T-helper 2 cell treated with Interferon-gamma antibody and Interleukin-4, amounts not matched to agents 5 μg/mL and 100 μg/mL, for 36 hours (primary cell): ENCODE results near the gene CDKN2D.
"Not testable (repeated sequence)": the region's sequence is repeated elsewhere in the genome, so short reads cannot be mapped to it uniquely, and the experiment has no call there.

Source experiments
- DNase-seq: peaks from one replicate; pipeline ENCODE4 v3.0.0; 2021; ENCODE audit warnings: low spot score
- H3K27ac Mint-ChIP-seq: one replicate; pipeline ENCODE4 v1.8.0; 2021; ENCODE audit warnings: mild to moderate bottlenecking, mixed read lengths
- H3K27me3 Mint-ChIP-seq: one replicate; pipeline ENCODE4 v1.8.0; 2021; ENCODE audit warnings: low read depth, mixed read lengths
- H3K36me3 Mint-ChIP-seq: one replicate; pipeline ENCODE4 v1.8.0; 2021; ENCODE audit warnings: low read depth, mixed read lengths
- H3K4me1 Mint-ChIP-seq: one replicate; pipeline ENCODE4 v1.8.0; 2021; ENCODE audit warnings: low read depth, mixed read lengths
- H3K4me3 Mint-ChIP-seq: one replicate; pipeline ENCODE4 v1.8.0; 2022; ENCODE audit warnings: mild to moderate bottlenecking, moderate library complexity, mixed read lengths
- H3K9me3 Mint-ChIP-seq: one replicate; pipeline ENCODE4 v1.8.0; 2021; ENCODE audit warnings: mixed read lengths

CDKN2D gene

GRCh38 chr19:10593820-10594637 is 25.2 kb upstream of the CDKN2D start:
- Mint-ChIP-seq H3K4me1 (peaks cover 16% of the 10 kb centered on the region), H3K27me3 (no peaks in the 10 kb centered on the region), H3K27ac (no peak overlapping the region), H3K36me3 (no peaks in the 10 kb centered on the region), H3K9me3 (no peaks in the 10 kb centered on the region), H3K4me3 (no peak overlapping the region)
- no peak for DNase-seq

DNA sequence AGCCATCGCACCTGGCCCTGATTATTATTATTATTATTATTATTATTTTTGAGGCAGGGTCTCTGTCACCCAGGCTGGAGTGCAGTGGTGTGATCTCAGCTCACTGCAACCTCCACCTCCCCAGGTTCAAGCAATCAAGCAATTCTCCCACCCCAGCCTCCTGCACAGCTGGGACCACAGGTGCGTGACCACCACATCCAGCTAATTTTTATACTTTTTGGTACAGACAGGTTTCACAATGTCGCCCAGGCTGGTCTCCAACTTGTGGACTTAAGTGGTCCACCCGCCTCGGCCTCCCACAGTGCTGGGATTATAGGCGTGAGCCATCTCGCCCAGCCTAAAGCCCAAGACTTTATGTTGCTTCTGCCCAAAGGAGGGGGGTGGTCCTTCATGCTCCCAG is 24.4 kb upstream of the CDKN2D start:
- Mint-ChIP-seq H3K4me3 (no peak overlapping the region), H3K27me3 (no peaks in the 10 kb centered on the region), H3K4me1 (peaks cover 16% of the 10 kb centered on the region), H3K36me3 (no peaks in the 10 kb centered on the region), H3K9me3 (no peaks in the 10 kb centered on the region), H3K27ac (no peak overlapping the region)
- no peak for DNase-seq

- DNase-seq: no peak
- Mint-ChIP-seq H3K4me3 (no peak overlapping the region), H3K4me1 (peaks cover 14% of the 10 kb centered on the region), H3K27me3 (peaks cover 18% of the 10 kb centered on the region), H3K27ac (no peak overlapping the region), H3K36me3 (no peaks in the 10 kb centered on the region), H3K9me3 (no peaks in the 10 kb centered on the region)
Measured at GRCh38 chr19:10587839-10588150, 19.0 kb upstream of the CDKN2D start.

- Mint-ChIP-seq H3K4me3 (no peak within 1 kb of the TSS), H3K27ac (no peak within 1 kb of the TSS), H3K9me3 (no peaks in the 10 kb centered on the region), H3K4me1 (peaks cover 14% of the 10 kb centered on the region), H3K27me3 (peaks cover 18% of the 10 kb centered on the region), H3K36me3 (no peaks in the 10 kb centered on the region)
- no peak for DNase-seq
Measured at GRCh38 chr19:10587022-10587838, 18.5 kb upstream of the CDKN2D start, which contains the start of gene AP1M2. AP1M2 (minus strand) TSS chr19:10587312; CDS start chr19:10587231, 81 bp downstream.

DNA sequence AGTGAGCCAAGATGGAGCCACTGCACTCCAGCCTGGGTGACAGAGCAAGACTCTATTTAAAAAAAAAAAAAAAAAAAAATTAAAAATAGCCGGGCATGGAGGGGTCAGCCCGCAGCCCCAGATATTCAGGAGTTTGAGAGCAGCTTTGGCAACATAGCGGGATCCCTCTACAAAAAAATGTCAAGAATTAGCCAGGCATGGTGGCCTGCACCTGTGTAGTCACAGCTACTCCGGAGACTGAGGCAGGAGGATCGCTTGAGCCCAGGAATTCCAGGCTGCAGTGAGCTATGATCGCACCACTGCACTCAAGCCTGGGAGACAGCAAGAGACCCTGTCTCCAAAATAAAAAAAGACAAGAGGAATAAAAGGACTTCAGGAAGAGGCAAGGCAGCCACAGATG is 17.6 kb upstream of the CDKN2D start:
- peaks cover 14% of the 10 kb centered on the region for H3K4me1 Mint-ChIP-seq
- no peaks in the 10 kb centered on the region for H3K9me3 Mint-ChIP-seq
- H3K36me3 Mint-ChIP-seq: no peaks in the 10 kb centered on the region
- no peak overlapping the region for H3K4me3 Mint-ChIP-seq
- DNase-seq: no peak
- H3K27me3 Mint-ChIP-seq: peaks cover 18% of the 10 kb centered on the region
- H3K27ac Mint-ChIP-seq: no peak overlapping the region

GRCh38 chr19:10583036-10583776 is 14.4 kb upstream of the CDKN2D start:
- Mint-ChIP-seq H3K36me3 (no peaks in the 10 kb centered on the region), H3K27me3 (peaks cover 18% of the 10 kb centered on the region), H3K27ac (no peak overlapping the region), H3K4me1 (peaks cover 15% of the 10 kb centered on the region), H3K9me3 (no peaks in the 10 kb centered on the region), H3K4me3 (no peak overlapping the region)
- DNase-seq: no peak

- Mint-ChIP-seq H3K36me3 (no peaks in the 10 kb centered on the region), H3K27me3 (peaks cover 10% of the 10 kb centered on the region), H3K9me3 (no peaks in the 10 kb centered on the region), H3K4me1 (peaks cover 12% of the 10 kb centered on the region), H3K4me3 (no peak overlapping the region), H3K27ac (no peak overlapping the region)
- no peak for DNase-seq
Measured at GRCh38 chr19:10582091-10582490, 13.3 kb upstream of the CDKN2D start.

GRCh38 chr19:10580979-10581631 is 12.3 kb upstream of the CDKN2D start:
- no peaks in the 10 kb centered on the region for H3K9me3 Mint-ChIP-seq
- H3K27ac Mint-ChIP-seq: no peak overlapping the region
- H3K36me3 Mint-ChIP-seq: no peaks in the 10 kb centered on the region
- DNase-seq: peak; percentile 81
- peaks cover 12% of the 10 kb centered on the region for H3K4me1 Mint-ChIP-seq
- H3K27me3 Mint-ChIP-seq: peaks cover 4% of the 10 kb centered on the region
- no peak overlapping the region for H3K4me3 Mint-ChIP-seq

DNA sequence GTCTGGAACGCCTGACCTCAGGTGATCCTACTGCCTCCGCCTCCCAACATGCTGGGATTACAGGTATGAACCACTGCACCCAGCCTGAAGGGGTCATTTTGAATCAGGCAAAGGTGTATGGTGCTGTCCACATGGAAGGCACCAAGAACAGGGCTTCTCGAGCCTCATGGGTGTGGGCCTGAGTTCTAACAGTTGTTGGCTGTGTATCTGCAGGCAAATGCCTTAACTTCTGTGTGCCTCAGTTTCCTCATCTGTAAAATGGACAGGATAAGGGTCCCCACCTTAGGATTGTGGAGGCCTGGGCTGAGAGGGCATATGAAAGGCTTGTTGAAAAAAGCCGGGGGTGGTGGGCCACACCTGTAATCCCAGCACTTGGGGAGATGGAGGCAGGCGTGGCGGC is 9.2 kb upstream of the CDKN2D start:
- H3K4me1 Mint-ChIP-seq: peaks cover 11% of the 10 kb centered on the region
- H3K9me3 Mint-ChIP-seq: no peaks in the 10 kb centered on the region
- no peak for DNase-seq
- H3K4me3 Mint-ChIP-seq: no peak overlapping the region
- no peaks in the 10 kb centered on the region for H3K36me3 Mint-ChIP-seq
- H3K27me3 Mint-ChIP-seq: no peaks in the 10 kb centered on the region
- no peak overlapping the region for H3K27ac Mint-ChIP-seq

DNA sequence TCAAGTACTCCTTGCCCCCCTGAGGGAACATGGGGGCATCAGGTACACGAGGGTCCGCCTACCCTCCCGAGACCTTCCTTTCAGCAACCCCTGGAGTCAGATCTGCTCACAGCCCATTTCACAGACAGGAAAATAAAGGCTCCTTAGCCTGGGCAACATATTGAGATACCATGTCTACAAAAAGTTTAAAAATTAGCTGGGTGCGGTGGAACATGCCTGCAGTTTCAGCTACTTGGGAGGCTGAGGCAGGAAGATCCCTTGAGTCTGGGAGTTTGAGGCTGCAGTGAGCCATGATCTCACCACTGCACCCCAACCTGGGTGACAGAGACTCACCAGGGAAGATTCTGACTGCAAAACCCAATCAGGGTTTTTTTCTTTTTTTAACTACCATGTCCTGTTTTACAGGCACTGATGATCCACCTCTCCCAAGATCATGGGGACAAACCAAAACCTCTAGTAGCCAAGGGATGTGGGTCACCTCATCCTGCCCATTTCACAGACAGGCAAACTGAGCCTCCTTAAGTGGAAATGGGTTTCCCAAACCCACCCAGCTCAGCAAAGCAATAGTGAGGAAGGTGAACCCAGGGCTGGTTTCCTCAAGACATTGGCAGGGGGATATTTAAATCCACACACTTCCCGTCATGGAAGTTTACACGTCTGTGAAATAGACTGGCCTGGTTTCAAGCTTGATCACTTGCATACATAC is 6.4 kb upstream of the CDKN2D start:
- no peaks in the 10 kb centered on the region for H3K9me3 Mint-ChIP-seq
- H3K4me3 Mint-ChIP-seq: no peak overlapping the region
- no peak overlapping the region for H3K27ac Mint-ChIP-seq
- no peak for DNase-seq
- H3K36me3 Mint-ChIP-seq: peaks cover 1% of the 10 kb centered on the region
- peaks cover 19% of the 10 kb centered on the region for H3K4me1 Mint-ChIP-seq
- no peaks in the 10 kb centered on the region for H3K27me3 Mint-ChIP-seq

GRCh38 chr19:10574462-10574861 is 5.7 kb upstream of the CDKN2D start:
- Mint-ChIP-seq H3K4me3 (no peak overlapping the region), H3K36me3 (peaks cover 1% of the 10 kb centered on the region), H3K4me1 (peaks cover 20% of the 10 kb centered on the region), H3K27me3 (no peaks in the 10 kb centered on the region), H3K27ac (no peak overlapping the region), H3K9me3 (no peaks in the 10 kb centered on the region)
- DNase-seq: no peak

- not testable (repeated sequence) for H3K27me3 Mint-ChIP-seq, H3K36me3 Mint-ChIP-seq, DNase-seq, H3K27ac Mint-ChIP-seq, H3K9me3 Mint-ChIP-seq, H3K4me3 Mint-ChIP-seq
- peaks cover 25% of the 10 kb centered on the region for H3K4me1 Mint-ChIP-seq
Measured at GRCh38 chr19:10573793-10574192, 5.0 kb upstream of the CDKN2D start.
